Caco-2 (cell line): ENCODE data around the gene COL25A1. TPM values are rescaled to one million over a fixed set of nuclear protein-coding genes. Genes with fewer than 3 reads are reported as not detected.

ENCODE experiments used
- BruUV-seq: library from RNA; stranded (reverse); fragments of 400-500 nt; replicated peaks from 2 replicates; lab custom pipeline; 2021; lab: Mats Ljungman, UMichigan
- CTCF ChIA-PET: fragments of 300-600 bp; sonication (Branson Sonifier 250); formaldehyde crosslinking; loops from one replicate; lab custom pipeline; 2022; ENCODE audit warnings: antibody characterized with exemption; lab: Charles Lee
- POLR2A ChIA-PET: fragments of 300-600 bp; sonication (Branson Sonifier 250); formaldehyde crosslinking; loops from one replicate; lab custom pipeline; 2022; ENCODE audit warnings: antibody characterized with exemption; lab: Charles Lee
- DNase-seq, 2 experiments: peaks; one replicate each; pipeline versions ENCODE4 v3.0.0 to v3.0.0-alpha.2; 2020 to 2022
- H3K27me3 ChIP-seq: replicated peaks from 2 replicates; pipeline ENCODE4 v1.6.0; 2011; ENCODE audit warnings: low read length; ENCODE audit not compliant: control insufficient read depth, insufficient read depth
- H3K36me3 ChIP-seq: 2 replicates; pipeline ENCODE4 v1.5.1; 2011; ENCODE audit warnings: low read length; ENCODE audit not compliant: control insufficient read depth, insufficient read depth
- H3K4me1 ChIP-seq: fragments of 250-450 bp; sonication (Bioruptor Pico); 2 replicates; pipeline ENCODE4 v1.5.1; 2020; ENCODE audit warnings: mild to moderate bottlenecking
- H3K4me3 ChIP-seq: 2 replicates; pipeline ENCODE4 v1.5.1; 2011; ENCODE audit warnings: low read depth, mild to moderate bottlenecking, control low read depth, low read length
- H3K9me3 ChIP-seq: fragments of 250-450 bp; sonication (Bioruptor Pico); 2 replicates; pipeline ENCODE4 v1.5.1; 2020; ENCODE audit warnings: mild to moderate bottlenecking, moderate library complexity
- H3K27ac Mint-ChIP-seq: one replicate; pipeline ENCODE4 v1.8.0; 2022; ENCODE audit warnings: mixed read lengths; ENCODE audit not compliant: unreplicated experiment
- H3K27me3 Mint-ChIP-seq: one replicate; pipeline ENCODE4 v1.8.0; 2022; ENCODE audit warnings: mixed read lengths; ENCODE audit not compliant: insufficient read depth, unreplicated experiment
- H3K36me3 Mint-ChIP-seq: one replicate; pipeline ENCODE4 v1.8.0; 2022; ENCODE audit warnings: mild to moderate bottlenecking, mixed read lengths; ENCODE audit not compliant: insufficient read depth, unreplicated experiment
- H3K4me1 Mint-ChIP-seq: one replicate; pipeline ENCODE4 v1.8.0; 2022; ENCODE audit warnings: low read depth, mixed read lengths; ENCODE audit not compliant: unreplicated experiment
- H3K4me3 Mint-ChIP-seq: one replicate; pipeline ENCODE4 v1.8.0; 2022; ENCODE audit warnings: mild to moderate bottlenecking, moderate library complexity, mixed read lengths; ENCODE audit not compliant: unreplicated experiment
- H3K9me3 Mint-ChIP-seq: one replicate; pipeline ENCODE4 v1.8.0; 2022; ENCODE audit warnings: mixed read lengths; ENCODE audit not compliant: unreplicated experiment
- CTCF ChIP-seq, 2 experiments: fragments of 200-600 bp in 1 of 2; IDR thresholded peaks; 1 replicate in 1 of 2; 2 replicates in 1 of 2; pipeline versions ENCODE4 v1.5.1 to v1.8.0; 2011 to 2022; ENCODE audit warnings: antibody characterized with exemption in 1 of 2, control low read depth in 1 of 2, inconsistent platforms in 1 of 2, low read depth in 1 of 2, low read length in 1 of 2, mild to moderate bottlenecking in 1 of 2, moderate library complexity in 1 of 2; ENCODE audit not compliant: insufficient read depth in 1 of 2, severe bottlenecking in 1 of 2, unreplicated experiment in 1 of 2
- intact Hi-C: fragments of 100-400 bp; cut with micrococcal nuclease; formaldehyde crosslinking; loops from one replicate; pipeline ENCODE4 v1.10.0; 2022; ENCODE audit not compliant: unreplicated experiment
- total RNA-seq: library from RNA; stranded (reverse); gene quantifications from 2 replicates; pipeline ENCODE4 v1.2.3, GENCODE V29; 2022

Gene COL25A1
- total RNA-seq, 1 experiment from 2014 or later = not detected

GRCh38 chr4:109263721-109264120 is 38.7 kb downstream of the COL25A1 start:
- Mint-ChIP-seq H3K9me3 (no peaks in the 10 kb centered on the region), H3K4me1 (no peaks in the 10 kb centered on the region), H3K27ac (no peak overlapping the region), H3K27me3 (peaks cover 10% of the 10 kb centered on the region), H3K4me3 (no peak overlapping the region), H3K36me3 (no peaks in the 10 kb centered on the region)
- DNase-seq = no peak
- no peak for TF ChIP-seq CTCF (IDR thresholded peaks at IDR 0.05; ENCODE audit: insufficient read depth in 1 of 2, low read depth in 1 of 2, low read length in 1 of 2, severe bottlenecking in 1 of 2, unreplicated experiment in 1 of 2)
- ChIA-PET CTCF (no interaction called here), POLR2A (no interaction called here)
- Histone ChIP-seq H3K27me3 (no peaks in the 10 kb centered on the region; the same call in 1 of the 2 replicates), H3K9me3 (no peaks in the 10 kb centered on the region), H3K4me3 (no peak overlapping the region), H3K4me1 (no peaks in the 10 kb centered on the region), H3K36me3 (no peaks in the 10 kb centered on the region)
- intact Hi-C loops = no loop called here
- BruUV-seq = no TSS peak

- H3K9me3 Mint-ChIP-seq = no peaks in the 10 kb centered on the region
- no peaks in the 10 kb centered on the region for H3K36me3 Mint-ChIP-seq
- DNase-seq = no peak
- H3K4me3 Mint-ChIP-seq = no peak overlapping the region
- no peak for TF ChIP-seq CTCF (IDR thresholded peaks at IDR 0.05; ENCODE audit: insufficient read depth in 1 of 2, low read depth in 1 of 2, low read length in 1 of 2, severe bottlenecking in 1 of 2, unreplicated experiment in 1 of 2)
- POLR2A ChIA-PET = no interaction called here
- Histone ChIP-seq H3K27me3 (no peaks in the 10 kb centered on the region), H3K9me3 (no peaks in the 10 kb centered on the region), H3K36me3 (no peaks in the 10 kb centered on the region), H3K4me3 (no peak overlapping the region), H3K4me1 (no peaks in the 10 kb centered on the region)
- CTCF ChIA-PET = no interaction called here
- intact Hi-C loops = no loop called here
- BruUV-seq = no TSS peak
- H3K4me1 Mint-ChIP-seq = no peaks in the 10 kb centered on the region
- H3K27ac Mint-ChIP-seq = no peak overlapping the region
- H3K27me3 Mint-ChIP-seq = peaks cover 8% of the 10 kb centered on the region
Measured at GRCh38 chr4:109256818-109257217, 45.6 kb downstream of the COL25A1 start.

GRCh38 chr4:109254845-109255244 is 47.6 kb downstream of the COL25A1 start:
- no TSS peak for BruUV-seq
- Histone ChIP-seq H3K4me1 (no peaks in the 10 kb centered on the region), H3K4me3 (no peak overlapping the region), H3K27me3 (no peaks in the 10 kb centered on the region), H3K36me3 (no peaks in the 10 kb centered on the region), H3K9me3 (no peaks in the 10 kb centered on the region)
- intact Hi-C loops = no loop called here
- no peak overlapping the region for H3K4me3 Mint-ChIP-seq
- ChIA-PET CTCF (no interaction called here), POLR2A (no interaction called here)
- peaks cover 8% of the 10 kb centered on the region for H3K27me3 Mint-ChIP-seq
- TF ChIP-seq CTCF (IDR thresholded peaks at IDR 0.05; ENCODE audit: insufficient read depth in 1 of 2, low read depth in 1 of 2, low read length in 1 of 2, severe bottlenecking in 1 of 2, unreplicated experiment in 1 of 2) = no peak
- no peaks in the 10 kb centered on the region for H3K9me3 Mint-ChIP-seq
- no peaks in the 10 kb centered on the region for H3K36me3 Mint-ChIP-seq
- no peaks in the 10 kb centered on the region for H3K4me1 Mint-ChIP-seq
- no peak overlapping the region for H3K27ac Mint-ChIP-seq
- no peak for DNase-seq
